Cardiac fibroblast (primary cell): ENCODE results near the gene EWSR1.
"Not testable (repeated sequence)": the region's sequence is repeated elsewhere in the genome, so short reads cannot be mapped to it uniquely, and the experiment has no call there.

ENCODE experiments used
- DNase-seq, 2 donors: peaks; one replicate each; pipeline versions ENCODE4 v3.0.0 to v3.0.0-alpha.2; 2010; ENCODE audit warnings: low read depth in 2 of 2
- H3K4me3 ChIP-seq, 2 donors: replicated peaks in 1 of 2; 1 replicate in 1 of 2; 2 replicates in 1 of 2; pipeline ENCODE4 v1.5.1; 2011; ENCODE audit warnings: low read depth in 2 of 2, low read length in 2 of 2, mild to moderate bottlenecking in 2 of 2, moderate library complexity in 1 of 2
- CTCF ChIP-seq: IDR thresholded peaks from one replicate; pipeline ENCODE4 v1.5.1; 2011; ENCODE audit warnings: low read depth, mild to moderate bottlenecking, low read length, inconsistent platforms

EWSR1 gene

GRCh38 chr22:29344137-29344536 is 76.1 kb downstream of the EWSR1 start:
- no peak for TF ChIP-seq CTCF
- no peak overlapping the region for H3K4me3 ChIP-seq
- DNase-seq = peak; percentile 88 to 93

GRCh38 chr22:29344889-29345288 is 76.8 kb downstream of the EWSR1 start:
- H3K4me3 ChIP-seq, DNase-seq: not testable (repeated sequence)

GRCh38 chr22:29345932-29346331 is 77.9 kb downstream of the EWSR1 start:
- no peak overlapping the region for H3K4me3 ChIP-seq
- no peak for TF ChIP-seq CTCF
- DNase-seq = peak in 1 of 2 donors; percentile 21

GRCh38 chr22:29346659-29347058 is 78.6 kb downstream of the EWSR1 start:
- no peak for DNase-seq
- TF ChIP-seq CTCF = no peak

GRCh38 chr22:29348041-29348440 is 80.0 kb downstream of the EWSR1 start:
- DNase-seq = no peak
- no peak overlapping the region for H3K4me3 ChIP-seq

More at GRCh38 chr22:29346659-29347058, 78.6 kb downstream of the EWSR1 start:
- H3K4me3 ChIP-seq = no peak overlapping the region

GRCh38 chr22:29348956-29349355 is 80.9 kb downstream of the EWSR1 start:
- no peak for DNase-seq
- H3K4me3 ChIP-seq = no peak overlapping the region
- TF ChIP-seq CTCF = no peak

More at GRCh38 chr22:29348041-29348440, 80.0 kb downstream of the EWSR1 start:
- no peak for TF ChIP-seq CTCF
